ENCODE data around the gene ZNF254. TPM values are rescaled to one million over a fixed set of nuclear protein-coding genes. Genes with fewer than 3 reads are reported as not detected.
"Not testable (repeated sequence)": the region's sequence is repeated elsewhere in the genome, so short reads cannot be mapped to it uniquely, and the experiment has no call there.

Gene ZNF254
- total RNA-seq, 2 donors from 2014 or later: 13.3 to 14.9 TPM

GRCh38 chr19:24078680-24079079 lies 8.3 kb upstream of the ZNF254 start:
- ATAC-seq (replicated peaks in 1 of 2): no peak
- H3K36me3 Mint-ChIP-seq (ENCODE audit: insufficient read depth in 2 of 2): peaks cover 16 to 26% of the 10 kb centered on the region in 2 donors

DNA sequence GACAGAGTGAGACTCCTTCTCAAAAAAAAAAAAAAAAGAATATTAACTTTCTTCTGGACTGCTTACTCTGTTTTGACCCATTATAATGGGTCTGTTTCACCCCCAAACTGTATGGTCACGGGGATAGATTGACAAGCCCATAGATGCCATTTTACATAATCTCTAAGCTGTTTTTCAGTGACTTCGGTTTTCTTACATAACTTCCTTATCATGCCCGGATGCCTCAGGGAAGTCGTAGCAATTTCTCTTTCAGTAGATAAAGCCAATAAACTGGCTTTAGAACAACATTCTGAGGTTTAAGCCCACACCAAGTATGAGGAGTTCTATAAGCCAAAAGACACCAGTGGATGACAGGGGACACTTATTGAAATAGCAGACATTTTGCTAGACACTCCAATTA lies 5.9 kb upstream of the ZNF254 start:
- Mint-ChIP-seq H3K36me3 (ENCODE audit: insufficient read depth in 2 of 2) (peaks cover 0 to 9% of the 10 kb centered on the region in 2 donors), H3K4me1 (ENCODE audit: low read depth) (no peaks in the 10 kb centered on the region), H3K27ac (no peak overlapping the region), H3K27me3 (ENCODE audit: low read depth) (no peaks in the 10 kb centered on the region), H3K9me3 (peaks cover 0 to 3% of the 10 kb centered on the region in 2 donors), H3K4me3 (no peak overlapping the region)
- no peak for ATAC-seq (replicated peaks in 1 of 2)
- DNase-seq: no peak

More at GRCh38 chr19:24078680-24079079, 8.3 kb upstream of the ZNF254 start:
- H3K4me3 Mint-ChIP-seq: no peak overlapping the region
- H3K4me1 Mint-ChIP-seq (ENCODE audit: low read depth): peaks cover 10% of the 10 kb centered on the region
- H3K27ac Mint-ChIP-seq: no peak overlapping the region
- no peaks in the 10 kb centered on the region for H3K27me3 Mint-ChIP-seq (ENCODE audit: low read depth)
- no peak for DNase-seq
- H3K9me3 Mint-ChIP-seq: peaks cover 7 to 9% of the 10 kb centered on the region in 2 donors

DNA sequence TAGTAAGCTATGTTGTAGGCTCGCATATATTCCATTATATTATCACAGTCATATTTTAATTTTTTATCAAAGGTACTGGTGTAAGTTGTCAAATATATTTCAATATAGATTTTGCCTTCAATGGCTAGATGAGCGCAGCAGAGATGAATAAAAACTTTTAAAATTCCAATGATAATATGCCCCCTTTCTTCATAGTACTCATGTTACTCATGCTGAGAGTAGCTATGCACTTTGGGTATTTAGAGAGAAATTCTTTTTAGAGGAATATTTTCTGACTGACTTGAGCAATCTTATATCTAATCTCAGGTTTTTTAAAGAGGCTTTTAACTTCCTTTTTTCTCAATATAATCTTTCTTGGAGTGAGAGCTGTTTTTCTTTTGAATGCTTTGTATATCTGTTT lies 11.4 kb downstream of the ZNF254 start:
- ATAC-seq (replicated peaks in 1 of 2) (no peak), DNase-seq (no peak)
- no peak overlapping the region for H3K4me3 Mint-ChIP-seq
- no peaks in the 10 kb centered on the region for H3K27me3 Mint-ChIP-seq (ENCODE audit: low read depth)
- peaks cover 8% of the 10 kb centered on the region in 2 donors for H3K9me3 Mint-ChIP-seq
- H3K27ac Mint-ChIP-seq: no peak overlapping the region
- peaks cover 23% of the 10 kb centered on the region for H3K4me1 Mint-ChIP-seq (ENCODE audit: low read depth)
- H3K36me3 Mint-ChIP-seq (ENCODE audit: insufficient read depth in 2 of 2): peaks cover 18 to 57% of the 10 kb centered on the region in 2 donors

DNA sequence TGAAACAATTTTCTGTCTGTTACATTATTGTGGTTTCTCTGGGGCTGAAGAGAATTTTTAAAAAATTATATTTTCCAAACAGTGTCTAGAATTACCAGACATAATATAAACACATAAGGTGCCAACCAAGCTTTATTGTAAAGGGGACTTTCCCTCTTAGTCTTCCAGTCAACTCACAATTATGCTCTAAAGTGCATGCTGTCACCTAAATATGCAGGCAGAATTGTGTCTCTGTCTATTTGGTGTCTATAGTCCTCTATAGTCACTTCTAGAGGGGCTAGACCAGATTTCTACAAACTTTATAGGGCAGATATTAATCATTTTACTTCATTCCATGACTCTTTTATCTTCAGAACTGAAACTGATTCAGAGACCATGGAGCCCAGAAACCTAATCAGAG lies 12.8 kb downstream of the ZNF254 start:
- Mint-ChIP-seq H3K27ac (no peak overlapping the region), H3K4me1 (ENCODE audit: low read depth) (peaks cover 13% of the 10 kb centered on the region), H3K36me3 (ENCODE audit: insufficient read depth in 2 of 2) (peaks cover 22 to 62% of the 10 kb centered on the region in 2 donors), H3K27me3 (ENCODE audit: low read depth) (no peaks in the 10 kb centered on the region), H3K4me3 (no peak overlapping the region), H3K9me3 (peaks cover 6% of the 10 kb centered on the region in 2 donors)
- DNase-seq (no peak), ATAC-seq (replicated peaks in 1 of 2) (no peak)

GRCh38 chr19:24100597-24100996 lies 13.6 kb downstream of the ZNF254 start:
- not testable (repeated sequence) for H3K27me3 Mint-ChIP-seq (ENCODE audit: low read depth); DNase-seq; H3K4me3 Mint-ChIP-seq; ATAC-seq (replicated peaks in 1 of 2); H3K9me3 Mint-ChIP-seq; H3K27ac Mint-ChIP-seq
- Mint-ChIP-seq H3K36me3 (ENCODE audit: insufficient read depth in 2 of 2) (peaks cover 18 to 61% of the 10 kb centered on the region in 2 donors), H3K4me1 (ENCODE audit: low read depth) (peaks cover 11% of the 10 kb centered on the region)

- H3K4me1 Mint-ChIP-seq (ENCODE audit: low read depth): peaks cover 11% of the 10 kb centered on the region
- peak in 1 of 2 donors; percentile 15 for ATAC-seq (replicated peaks in 1 of 2)
- peaks cover 21 to 58% of the 10 kb centered on the region in 2 donors for H3K36me3 Mint-ChIP-seq (ENCODE audit: insufficient read depth in 2 of 2)
- H3K27ac Mint-ChIP-seq: no peak overlapping the region
- DNase-seq: no peak
- no peak overlapping the region for H3K4me3 Mint-ChIP-seq
- H3K27me3 Mint-ChIP-seq (ENCODE audit: low read depth): no peaks in the 10 kb centered on the region
- peaks cover 3 to 6% of the 10 kb centered on the region in 2 donors for H3K9me3 Mint-ChIP-seq
Measured at GRCh38 chr19:24101459-24102115, 14.6 kb downstream of the ZNF254 start.

DNA sequence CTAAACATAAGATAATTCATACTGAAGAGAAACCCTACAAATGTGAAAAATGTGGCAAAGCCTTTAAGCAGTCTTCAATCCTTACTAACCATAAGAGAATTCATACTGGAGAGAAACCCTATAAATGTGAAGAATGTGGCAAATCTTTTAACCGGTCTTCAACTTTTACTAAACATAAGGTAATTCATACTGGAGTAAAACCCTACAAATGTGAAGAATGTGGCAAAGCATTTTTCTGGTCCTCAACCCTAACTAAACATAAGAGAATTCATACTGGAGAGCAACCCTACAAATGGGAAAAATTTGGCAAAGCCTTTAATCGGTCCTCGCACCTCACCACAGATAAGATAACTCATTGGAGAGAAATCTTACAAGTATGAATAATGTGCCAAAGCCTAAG lies 40.6 kb downstream of the ZNF254 start:
- H3K9me3 Mint-ChIP-seq: peaks cover 8 to 20% of the 10 kb centered on the region in 2 donors
- peaks cover 30 to 70% of the 10 kb centered on the region in 2 donors for H3K36me3 Mint-ChIP-seq (ENCODE audit: insufficient read depth in 2 of 2)
- no peak overlapping the region for H3K27ac Mint-ChIP-seq
- H3K4me3 Mint-ChIP-seq: no peak overlapping the region
- ATAC-seq (replicated peaks in 1 of 2) (no peak), DNase-seq (no peak)
- no peaks in the 10 kb centered on the region for H3K27me3 Mint-ChIP-seq (ENCODE audit: low read depth)
- no peaks in the 10 kb centered on the region for H3K4me1 Mint-ChIP-seq (ENCODE audit: low read depth)

DNA sequence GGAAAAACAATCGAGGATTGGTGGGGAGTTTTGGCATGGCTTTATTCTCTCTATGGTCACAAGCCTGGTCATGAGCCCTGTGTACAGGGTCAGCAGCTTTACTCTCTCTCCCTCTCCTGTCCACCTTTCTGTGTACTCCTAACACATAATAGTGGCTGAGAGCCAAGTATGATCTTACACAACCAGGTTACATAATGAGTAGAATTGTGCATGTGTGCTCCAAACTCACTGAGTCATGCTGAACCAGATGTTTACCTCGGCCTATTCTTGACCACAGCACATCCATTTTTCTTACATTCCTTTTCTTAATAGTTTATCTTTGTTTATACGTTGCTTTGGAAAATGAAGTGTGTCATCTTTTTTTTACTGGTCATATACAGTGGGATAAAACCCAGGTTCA lies 53.1 kb downstream of the ZNF254 start:
- Mint-ChIP-seq H3K27ac (no peak overlapping the region), H3K36me3 (ENCODE audit: insufficient read depth in 2 of 2) (peaks cover 23 to 60% of the 10 kb centered on the region in 2 donors), H3K4me1 (ENCODE audit: low read depth) (no peaks in the 10 kb centered on the region), H3K9me3 (peaks cover 17 to 25% of the 10 kb centered on the region in 2 donors), H3K4me3 (no peak overlapping the region), H3K27me3 (ENCODE audit: low read depth) (no peaks in the 10 kb centered on the region)
- no peak for DNase-seq
- no peak for ATAC-seq (replicated peaks in 1 of 2)

DNA sequence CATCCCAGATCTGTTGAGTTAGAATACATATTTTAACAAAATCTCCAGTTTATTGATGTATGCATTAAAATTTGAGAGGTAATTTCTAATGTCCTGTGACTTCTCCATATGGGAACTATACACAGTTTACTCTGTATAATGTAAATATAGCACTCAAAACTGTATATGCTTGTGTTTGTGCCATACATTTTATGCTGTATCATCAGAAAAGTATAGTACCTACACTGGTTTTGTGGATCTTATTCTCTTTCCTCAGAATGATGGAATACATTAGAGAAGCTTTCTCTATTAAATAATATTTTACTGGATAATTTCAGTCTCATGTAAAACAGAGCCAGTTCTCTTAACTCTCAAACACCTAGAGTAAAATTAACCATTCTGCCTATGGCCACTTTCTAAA lies 53.6 kb downstream of the ZNF254 start:
- H3K27me3 Mint-ChIP-seq (ENCODE audit: low read depth): no peaks in the 10 kb centered on the region
- no peak overlapping the region for H3K4me3 Mint-ChIP-seq
- ATAC-seq (replicated peaks in 1 of 2) (no peak), DNase-seq (no peak)
- H3K27ac Mint-ChIP-seq: no peak overlapping the region
- peaks cover 15 to 24% of the 10 kb centered on the region in 2 donors for H3K9me3 Mint-ChIP-seq
- H3K4me1 Mint-ChIP-seq (ENCODE audit: low read depth): no peaks in the 10 kb centered on the region
- peaks cover 24 to 60% of the 10 kb centered on the region in 2 donors for H3K36me3 Mint-ChIP-seq (ENCODE audit: insufficient read depth in 2 of 2)

DNA sequence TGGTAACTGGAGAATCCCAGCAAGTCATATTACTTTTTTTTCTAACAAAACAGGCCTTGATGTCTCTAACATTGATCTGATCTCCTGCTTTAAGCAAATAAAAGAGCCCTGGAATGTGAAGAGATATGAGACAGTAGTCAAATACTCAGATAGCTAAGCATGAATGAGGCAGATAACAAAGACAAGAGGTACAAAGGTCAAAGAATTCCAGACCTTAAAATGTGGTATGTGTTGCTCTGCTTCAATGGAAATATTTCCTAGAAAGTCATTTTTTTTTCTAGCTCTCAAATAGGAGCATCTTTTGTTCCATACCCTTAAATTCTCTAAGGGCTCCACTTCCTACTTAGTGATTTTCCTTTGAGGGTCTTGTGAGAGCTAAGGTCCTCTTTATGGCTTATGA lies 54.6 kb downstream of the ZNF254 start:
- Mint-ChIP-seq H3K4me1 (ENCODE audit: low read depth) (no peaks in the 10 kb centered on the region), H3K27me3 (ENCODE audit: low read depth) (no peaks in the 10 kb centered on the region), H3K9me3 (peaks cover 9 to 20% of the 10 kb centered on the region in 2 donors), H3K4me3 (no peak overlapping the region), H3K36me3 (ENCODE audit: insufficient read depth in 2 of 2) (peaks cover 16 to 54% of the 10 kb centered on the region in 2 donors), H3K27ac (no peak overlapping the region)
- no peak for DNase-seq
- ATAC-seq (replicated peaks in 1 of 2): no peak

- Mint-ChIP-seq H3K27ac (no peak overlapping the region), H3K27me3 (ENCODE audit: low read depth) (no peaks in the 10 kb centered on the region), H3K9me3 (peaks cover 8 to 19% of the 10 kb centered on the region in 2 donors), H3K4me3 (no peak overlapping the region), H3K36me3 (ENCODE audit: insufficient read depth in 2 of 2) (peaks cover 14 to 47% of the 10 kb centered on the region in 2 donors), H3K4me1 (ENCODE audit: low read depth) (no peaks in the 10 kb centered on the region)
- DNase-seq: no peak
- no peak for ATAC-seq (replicated peaks in 1 of 2)
Measured at GRCh38 chr19:24142771-24143170, 55.8 kb downstream of the ZNF254 start.

- no peak overlapping the region for H3K4me3 Mint-ChIP-seq
- DNase-seq (no peak), ATAC-seq (replicated peaks in 1 of 2) (no peak)
- no peaks in the 10 kb centered on the region for H3K27me3 Mint-ChIP-seq (ENCODE audit: low read depth)
- no peaks in the 10 kb centered on the region for H3K4me1 Mint-ChIP-seq (ENCODE audit: low read depth)
- no peak overlapping the region for H3K27ac Mint-ChIP-seq
- H3K36me3 Mint-ChIP-seq (ENCODE audit: insufficient read depth in 2 of 2): peaks cover 18 to 20% of the 10 kb centered on the region in 2 donors
- peaks cover 22 to 35% of the 10 kb centered on the region in 2 donors for H3K9me3 Mint-ChIP-seq
Measured at GRCh38 chr19:24159707-24160106, 72.7 kb downstream of the ZNF254 start.

DNA sequence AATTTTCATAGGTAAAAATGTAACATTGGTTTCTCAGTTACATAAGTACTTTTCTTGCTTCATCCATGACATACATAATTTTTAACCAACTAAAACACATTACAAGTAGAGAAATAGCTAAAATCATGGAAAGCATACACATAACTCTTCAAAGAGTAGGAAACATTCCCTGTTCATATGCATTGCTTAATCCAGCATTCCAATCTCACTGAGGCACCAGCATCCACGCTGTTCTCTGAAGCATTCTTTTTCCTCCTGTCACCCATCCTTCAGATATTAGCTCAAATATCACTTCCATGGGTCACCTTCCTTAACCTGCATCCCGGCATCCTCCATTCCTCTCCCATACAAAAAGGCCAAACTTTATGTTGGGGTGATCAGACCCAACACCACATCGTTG lies 79.1 kb downstream of the ZNF254 start:
- H3K27ac Mint-ChIP-seq: no peak overlapping the region
- H3K4me3 Mint-ChIP-seq: no peak overlapping the region
- no peak for ATAC-seq (replicated peaks in 1 of 2)
- no peaks in the 10 kb centered on the region for H3K27me3 Mint-ChIP-seq (ENCODE audit: low read depth)
- H3K4me1 Mint-ChIP-seq (ENCODE audit: low read depth): no peaks in the 10 kb centered on the region
- DNase-seq: no peak
- H3K9me3 Mint-ChIP-seq: peaks cover 17 to 39% of the 10 kb centered on the region in 2 donors
- peaks cover 12 to 17% of the 10 kb centered on the region in 2 donors for H3K36me3 Mint-ChIP-seq (ENCODE audit: insufficient read depth in 2 of 2)

DNA sequence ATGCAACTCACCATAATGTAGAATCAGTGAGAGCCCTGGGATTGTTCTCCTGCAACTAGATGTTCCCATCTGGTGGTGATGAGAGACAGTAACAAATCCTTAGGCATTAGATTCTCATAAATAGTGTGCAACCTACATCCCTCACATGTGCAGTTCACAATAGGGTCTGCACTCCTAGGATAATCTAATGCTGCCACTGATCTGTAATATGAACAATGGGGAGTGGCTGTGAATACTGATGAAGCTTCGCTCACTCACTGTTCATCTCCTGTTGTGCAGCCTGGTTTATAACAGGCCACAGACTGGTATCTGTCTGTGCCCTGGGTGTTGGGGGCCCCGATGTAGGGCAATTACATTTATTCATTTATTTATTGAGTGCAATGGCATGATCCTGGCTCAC lies 86.9 kb downstream of the ZNF254 start:
- DNase-seq: no peak

More for the DNA sequence above, 86.9 kb downstream of the ZNF254 start:
- H3K9me3 Mint-ChIP-seq: peaks cover 3 to 17% of the 10 kb centered on the region in 2 donors
- no peak overlapping the region for H3K4me3 Mint-ChIP-seq
- ATAC-seq (replicated peaks in 1 of 2): no peak
- no peaks in the 10 kb centered on the region for H3K4me1 Mint-ChIP-seq (ENCODE audit: low read depth)
- no peak overlapping the region for H3K27ac Mint-ChIP-seq
- peaks cover 3 to 9% of the 10 kb centered on the region in 2 donors for H3K36me3 Mint-ChIP-seq (ENCODE audit: insufficient read depth in 2 of 2)
- no peaks in the 10 kb centered on the region for H3K27me3 Mint-ChIP-seq (ENCODE audit: low read depth)
